DMS53 treated with DMSO at 0.1 percent for 48 hours (cell line): ENCODE data around the gene TMSB4X.
"Not testable (repeated sequence)": the region's sequence is repeated elsewhere in the genome, so short reads cannot be mapped to it uniquely, and the experiment has no call there.

Source experiments
- DNase-seq: peaks from one replicate; lab custom pipeline; 2025; ENCODE audit not compliant: unreplicated experiment; lab: John Stamatoyannopoulos, UW

TMSB4X gene

DNA sequence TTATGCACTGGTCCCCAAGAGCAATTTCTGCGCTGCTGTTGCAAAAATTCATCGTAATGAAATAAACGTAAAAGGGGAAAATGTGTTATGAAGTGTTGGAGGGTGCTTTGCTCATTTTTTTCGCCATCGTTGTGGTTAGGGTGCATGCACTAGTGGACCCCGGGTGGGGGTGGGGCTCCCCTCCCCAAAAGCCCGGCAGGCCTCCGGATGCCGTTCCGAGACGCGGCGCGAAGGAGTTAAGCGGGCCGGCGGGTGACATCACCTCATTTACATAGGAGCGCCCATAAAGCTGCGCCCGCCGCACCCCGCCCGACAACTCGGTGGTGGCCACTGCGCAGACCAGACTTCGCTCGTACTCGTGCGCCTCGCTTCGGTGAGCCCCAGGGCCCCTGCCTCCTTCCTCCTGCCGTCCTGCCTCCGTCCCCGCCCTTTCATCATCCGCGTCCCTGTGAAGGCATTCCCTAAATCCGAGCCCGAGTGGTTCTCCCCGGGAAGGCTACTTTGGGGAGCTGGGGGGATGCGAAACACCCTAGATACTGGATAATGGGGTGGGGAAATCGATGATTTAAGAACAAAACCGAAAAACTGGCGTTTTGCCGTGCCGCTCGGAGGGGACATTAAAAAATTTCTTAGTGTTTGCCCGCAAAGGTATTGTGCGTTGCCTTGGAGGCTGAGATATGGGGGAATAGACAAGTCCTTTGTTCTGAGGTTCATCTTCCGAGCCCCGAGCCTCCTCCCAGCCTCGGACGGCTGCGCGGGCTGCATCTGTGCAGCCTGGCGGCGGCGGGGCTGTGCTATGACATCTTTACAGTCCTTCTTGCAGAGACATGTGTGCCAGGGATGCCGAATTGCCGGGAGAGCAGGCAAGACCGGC lies at the start of gene TMSB4X:
TSS of gene TMSB4X (plus strand) at position 315 of the 874 bp plus-strand sequence.
- DNase-seq = no peak

DNA sequence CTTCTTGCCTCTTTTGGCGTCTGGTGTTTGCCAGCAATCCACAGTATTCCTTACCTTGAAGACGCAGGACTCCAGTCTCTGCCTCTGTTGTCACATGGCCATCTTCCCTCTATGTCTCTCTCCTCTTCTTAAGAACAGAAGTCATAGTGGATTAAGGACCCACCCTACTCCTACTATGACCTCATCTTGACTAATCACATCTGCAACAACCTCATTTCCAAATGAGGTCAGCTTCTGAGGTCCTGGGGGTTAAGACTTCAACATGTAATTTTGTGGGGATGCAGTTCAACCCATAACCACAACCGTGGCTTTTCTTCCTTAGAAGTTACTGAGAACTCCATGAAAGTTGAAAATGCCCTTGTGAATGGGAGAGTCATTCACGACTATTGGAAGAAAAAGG lies 45.2 kb upstream of the TMSB4X start:
- no peak for DNase-seq

DNA sequence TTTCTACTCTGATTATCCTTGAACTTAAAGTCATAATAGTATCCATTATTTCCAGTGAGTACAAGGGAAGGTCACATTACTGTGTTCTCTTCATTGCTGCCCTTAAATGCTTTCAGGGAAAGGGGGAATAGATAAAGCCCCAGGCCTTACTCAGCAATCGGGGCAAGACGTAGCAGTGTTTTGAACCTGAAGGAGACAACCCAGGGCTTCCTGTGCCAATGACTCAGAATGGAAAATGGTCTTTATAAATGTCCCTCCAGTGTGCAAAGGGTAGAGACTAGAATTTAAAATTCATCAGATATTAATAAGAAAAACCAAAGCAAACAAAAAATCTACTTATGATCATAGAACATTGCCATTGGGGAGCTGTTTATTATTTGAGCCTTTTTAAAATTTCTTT lies 44.8 kb upstream of the TMSB4X start:
- DNase-seq = no peak

DNA sequence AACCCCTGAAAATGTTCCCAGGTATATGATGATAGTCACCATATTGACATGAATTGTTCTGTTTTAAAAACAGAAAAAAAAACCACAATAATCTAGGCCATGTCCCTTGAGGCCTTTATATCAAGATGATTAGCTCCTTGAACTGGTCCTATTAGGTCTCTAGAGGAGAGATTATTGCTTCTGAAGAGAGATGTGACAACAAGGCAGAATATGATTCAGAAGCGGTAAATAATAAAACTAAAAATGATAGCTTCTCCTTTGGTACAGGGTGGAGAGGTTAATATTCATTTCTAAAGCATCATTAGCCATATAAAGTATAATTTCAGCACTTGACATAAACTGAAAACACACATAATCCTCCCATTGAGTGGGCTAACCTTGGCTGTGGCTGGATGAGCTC lies 42.7 kb upstream of the TMSB4X start:
- no peak for DNase-seq

DNA sequence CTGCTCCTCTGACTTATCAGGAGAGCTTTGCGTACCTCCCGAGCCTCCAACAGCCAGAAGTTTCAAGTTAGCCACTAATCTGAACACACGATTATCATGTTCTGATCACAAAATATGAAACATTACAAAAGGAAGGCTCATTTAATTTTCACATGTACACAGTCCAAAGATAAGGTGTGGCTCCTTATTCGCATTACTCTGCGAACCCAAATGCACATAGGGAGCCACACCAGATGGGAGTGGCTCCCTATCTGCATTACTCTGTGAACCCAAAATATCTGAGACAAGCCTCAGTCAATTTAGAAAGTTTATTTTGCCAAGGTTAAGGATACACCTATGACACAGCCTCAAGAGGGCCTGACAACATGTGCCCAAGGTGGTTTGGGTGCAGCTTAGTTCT lies 40.1 kb upstream of the TMSB4X start:
- no peak for DNase-seq

DNA sequence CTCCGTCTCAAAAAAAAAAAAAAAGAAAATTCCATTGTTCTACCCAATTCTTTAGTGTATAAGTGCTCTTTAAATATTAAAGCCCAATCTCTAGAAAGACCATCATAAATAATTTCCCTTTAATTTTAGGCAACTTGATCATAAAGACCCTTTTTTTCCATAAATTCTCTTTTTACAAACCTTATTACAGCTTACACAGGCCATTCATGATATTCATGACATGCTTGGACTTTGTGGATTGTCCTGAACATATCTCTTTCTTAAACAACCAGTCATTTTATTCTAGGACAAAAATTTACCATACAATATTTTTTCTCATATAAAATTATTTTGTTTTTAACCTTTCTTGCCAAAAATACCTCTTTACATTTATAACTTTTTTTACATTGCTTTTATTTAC lies 38.0 kb upstream of the TMSB4X start:
- no peak for DNase-seq

DNA sequence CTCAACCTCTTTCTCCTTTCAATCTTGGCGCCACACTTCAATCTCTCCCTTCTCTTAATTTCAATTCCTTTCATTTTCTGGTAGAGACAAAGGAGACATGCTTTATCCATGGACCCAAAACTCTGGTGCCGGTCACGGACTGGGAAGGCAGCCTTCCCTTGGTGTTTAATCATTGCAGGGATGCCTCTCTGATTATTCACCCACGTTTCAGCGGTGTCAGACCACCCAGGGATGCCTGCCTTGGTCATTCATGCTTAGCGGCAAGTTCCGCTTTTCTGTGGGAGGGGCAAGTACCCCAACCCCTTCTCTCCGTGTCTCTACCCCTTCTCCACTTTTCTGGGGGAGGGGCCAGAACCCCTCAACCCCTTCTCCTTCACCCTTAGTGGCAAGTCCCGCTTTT lies 34.4 kb upstream of the TMSB4X start:
- not testable (repeated sequence) for DNase-seq

DNA sequence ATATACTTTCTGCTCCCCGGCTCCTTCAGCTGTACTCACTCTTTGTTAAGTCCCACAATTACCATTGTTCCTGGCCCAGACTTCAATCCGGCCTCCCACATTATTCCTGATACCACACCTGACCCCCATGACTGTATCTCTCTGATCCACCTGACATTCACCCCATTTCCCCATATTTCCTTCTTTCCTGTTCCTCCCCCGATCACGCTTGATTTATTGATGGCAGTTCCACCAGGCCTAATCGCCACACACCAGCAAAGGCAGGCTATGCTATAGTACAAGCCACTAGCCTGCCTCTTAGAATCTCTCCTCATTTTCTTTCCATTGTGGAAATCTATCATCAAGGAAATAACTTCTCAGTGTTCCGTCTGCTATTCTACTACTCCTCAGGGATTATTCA lies 31.3 kb upstream of the TMSB4X start:
- not testable (repeated sequence) for DNase-seq

GRCh38 chrX:12944452-12944851 lies 30.5 kb upstream of the TMSB4X start:
- not testable (repeated sequence) for DNase-seq

DNA sequence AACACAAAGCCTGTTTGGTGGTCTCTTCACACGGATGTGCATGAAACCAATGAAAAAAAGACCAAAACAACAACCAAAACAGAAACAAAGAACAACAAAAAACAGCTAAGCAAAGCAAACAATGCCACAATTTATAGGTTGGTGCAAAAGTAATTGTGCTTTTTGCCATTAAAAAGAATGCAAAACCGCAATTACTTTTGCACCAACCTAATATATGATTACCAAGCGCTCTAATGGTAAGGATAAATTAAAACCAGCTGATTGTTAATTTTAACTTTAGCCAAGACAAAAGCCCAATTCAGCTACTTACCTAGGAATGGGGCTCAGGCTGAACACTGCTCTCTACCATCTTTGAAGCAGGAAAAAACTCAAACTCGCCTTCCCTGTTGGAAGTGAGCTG lies 29.4 kb upstream of the TMSB4X start:
- no peak for DNase-seq

DNA sequence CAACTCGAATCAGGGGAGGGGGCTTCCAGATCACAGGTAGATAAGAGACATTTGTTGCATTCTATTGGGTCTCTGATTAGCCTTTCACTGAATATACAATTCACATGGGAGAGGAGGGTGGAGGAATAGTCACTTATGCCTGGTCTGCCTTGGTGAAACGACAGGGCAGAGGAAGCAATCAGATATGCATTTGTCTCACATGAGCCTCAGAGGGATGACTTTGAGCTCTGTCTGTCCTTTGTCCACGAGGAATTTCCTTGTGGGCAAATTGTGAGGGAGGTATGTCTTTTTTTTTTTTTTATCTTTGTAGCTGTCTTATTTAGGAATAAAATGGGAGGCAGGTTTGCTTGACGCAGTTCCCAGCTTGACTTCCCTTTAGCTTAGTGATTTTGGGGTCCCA lies 28.5 kb upstream of the TMSB4X start:
- DNase-seq = no peak

DNA sequence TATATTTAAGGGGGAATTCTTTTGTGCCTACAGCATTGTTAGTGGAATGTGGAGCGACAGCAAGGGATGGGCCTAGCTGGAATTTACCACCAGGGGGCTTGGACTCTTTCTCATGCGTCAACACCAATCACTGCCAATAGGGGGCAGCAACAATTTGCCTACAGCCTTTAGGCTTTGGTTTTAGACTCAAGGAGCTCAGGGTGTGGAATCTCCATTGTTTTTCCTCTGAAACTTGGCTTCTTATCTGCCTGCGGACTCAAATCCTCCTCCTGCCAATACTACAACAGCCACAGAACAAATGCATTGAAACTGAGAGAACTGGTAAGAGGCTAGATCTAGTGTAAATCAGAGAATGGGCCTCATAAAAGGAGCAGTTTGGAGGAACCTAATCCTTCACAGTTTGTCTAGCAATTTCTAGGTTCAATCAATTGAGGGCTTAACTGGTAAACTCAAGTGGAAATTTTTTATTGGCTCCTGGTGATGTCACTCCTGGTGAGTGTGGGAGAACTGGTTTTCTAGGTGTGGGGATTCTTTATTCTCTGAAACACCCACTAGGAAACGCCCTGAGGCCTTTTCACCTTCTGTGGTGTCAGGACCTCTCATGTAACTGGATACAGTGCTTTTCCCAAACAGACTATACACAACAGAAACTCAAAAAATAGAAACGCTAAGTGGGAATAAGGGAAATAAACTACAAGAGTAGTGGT lies 27.9 kb upstream of the TMSB4X start:
- DNase-seq = peak; percentile 46

DNA sequence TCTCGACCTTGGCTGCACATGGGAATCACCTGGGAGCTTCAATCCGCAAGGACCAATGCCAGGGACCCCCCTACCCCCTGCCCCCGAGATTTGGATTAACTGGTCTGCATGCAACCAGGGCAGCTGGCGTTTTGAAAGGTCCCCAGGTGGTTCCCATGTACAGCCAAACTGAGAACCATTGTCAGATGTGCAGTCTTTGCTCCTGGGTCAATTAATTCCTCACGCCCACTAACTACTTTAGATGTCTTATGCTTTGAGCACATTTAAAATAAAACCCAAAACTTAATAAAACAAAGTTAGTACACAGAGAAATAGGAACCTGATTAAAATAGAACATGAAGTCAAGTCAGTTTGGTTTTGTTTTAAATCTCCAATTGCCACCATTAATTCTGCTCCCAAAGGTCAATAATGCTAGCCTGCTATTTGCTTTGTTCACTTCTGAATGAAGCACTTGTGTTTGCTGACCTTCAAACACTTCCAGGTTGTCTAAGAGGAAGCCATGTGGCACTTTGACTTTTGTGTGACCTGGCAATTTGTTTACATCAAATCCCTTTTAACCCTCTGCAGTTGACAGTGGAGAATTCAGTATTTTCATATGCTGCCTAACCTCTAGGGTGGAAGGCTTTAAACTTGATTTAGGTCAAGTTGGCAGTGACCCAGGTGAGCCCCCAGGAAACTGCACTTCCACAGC lies 27.2 kb upstream of the TMSB4X start:
- peak; percentile 9 for DNase-seq

DNA sequence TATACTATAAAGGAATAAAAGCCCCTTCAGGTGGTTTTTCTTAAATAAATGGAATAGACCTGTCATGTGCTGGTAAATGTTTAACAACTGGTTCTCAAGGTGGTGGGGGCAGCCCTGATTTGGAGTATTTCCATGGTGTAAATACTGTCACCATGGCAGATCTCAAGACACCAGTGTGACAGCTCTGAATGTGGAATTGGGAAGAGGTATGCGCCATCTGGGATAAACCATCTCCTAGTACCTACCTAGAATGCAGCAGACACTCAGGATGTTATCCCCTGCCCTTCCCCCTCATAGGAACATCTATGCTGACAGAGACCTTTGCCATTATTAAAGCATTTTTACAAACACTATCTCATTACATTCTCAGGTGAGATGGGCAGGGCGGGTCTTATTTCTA lies 26.4 kb upstream of the TMSB4X start:
- no peak for DNase-seq

DNA sequence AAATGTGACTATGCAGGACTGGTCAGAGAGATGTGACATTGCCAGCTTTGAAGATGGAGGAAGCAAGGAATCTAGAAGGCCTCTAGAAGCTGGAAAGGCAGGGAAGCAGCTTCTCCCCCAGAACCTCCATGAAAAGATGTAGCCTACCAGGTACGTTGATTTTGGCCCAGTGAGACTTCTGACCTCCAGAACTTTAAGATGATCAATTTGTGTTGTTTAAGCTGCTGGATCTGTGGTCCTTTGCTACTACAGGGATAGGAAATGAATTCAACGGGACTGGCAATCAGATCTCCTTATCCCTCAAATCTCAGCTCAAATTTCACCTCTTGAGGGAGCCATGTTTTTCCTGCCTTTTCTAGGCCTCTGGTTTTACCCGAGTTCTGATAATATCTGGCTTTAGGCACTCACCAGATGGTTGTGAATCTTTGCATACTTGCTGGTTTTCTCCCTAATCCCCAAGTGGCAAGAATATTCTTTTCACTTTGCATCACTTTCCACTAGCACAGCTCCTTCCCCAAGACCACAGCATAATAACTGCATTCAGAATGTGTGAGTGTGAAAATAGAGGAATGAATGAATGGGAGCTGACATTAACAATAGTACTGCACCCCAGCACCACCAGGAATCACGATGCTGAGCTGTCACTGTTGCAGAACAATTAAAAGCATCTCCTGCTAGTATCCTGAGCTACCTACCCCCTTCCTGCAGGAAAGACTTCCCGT lies 25.5 kb upstream of the TMSB4X start:
- no peak for DNase-seq

GRCh38 chrX:12949927-12950656 lies 24.8 kb upstream of the TMSB4X start:
- no peak for DNase-seq

- no peak for DNase-seq
Measured at GRCh38 chrX:12950851-12951594, 23.9 kb upstream of the TMSB4X start.

DNA sequence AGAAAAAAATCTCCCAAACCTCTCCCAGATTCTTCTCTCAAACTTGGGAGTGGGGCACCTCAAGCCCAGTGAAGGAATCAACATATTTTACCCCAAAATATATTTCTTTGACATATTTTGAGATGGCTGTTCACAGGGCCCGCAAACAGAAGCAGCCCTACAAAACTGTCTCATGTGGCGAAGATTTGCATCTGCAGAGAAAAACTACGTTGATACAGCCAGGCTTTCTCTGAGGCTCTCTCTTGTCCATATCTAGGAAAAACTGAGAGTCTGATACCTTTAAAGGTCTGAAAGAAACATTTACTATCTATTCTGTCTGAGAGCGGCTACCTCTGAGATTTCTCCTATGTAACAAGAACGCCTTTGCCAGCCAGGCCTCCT lies 23.3 kb upstream of the TMSB4X start:
- DNase-seq = no peak

DNA sequence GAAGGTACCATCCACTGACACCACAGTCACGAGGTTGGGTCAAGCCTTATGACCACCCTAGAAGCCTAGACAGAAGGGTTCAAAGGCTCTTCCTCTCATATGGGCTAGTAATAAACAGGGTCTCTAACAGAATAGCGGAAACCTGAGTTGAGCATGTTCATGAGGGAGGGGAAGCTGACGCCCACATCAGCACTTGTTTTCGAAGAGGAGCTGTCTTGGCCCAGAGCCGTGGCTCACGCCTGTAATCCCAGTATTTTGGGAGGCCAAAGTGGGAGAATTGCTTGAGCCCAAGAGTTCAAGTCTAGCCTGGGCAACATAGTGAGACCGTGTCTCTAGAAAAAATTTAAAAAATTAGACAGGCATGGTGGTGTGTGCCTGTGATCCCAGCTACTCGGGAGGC lies 21.5 kb upstream of the TMSB4X start:
- no peak for DNase-seq

DNA sequence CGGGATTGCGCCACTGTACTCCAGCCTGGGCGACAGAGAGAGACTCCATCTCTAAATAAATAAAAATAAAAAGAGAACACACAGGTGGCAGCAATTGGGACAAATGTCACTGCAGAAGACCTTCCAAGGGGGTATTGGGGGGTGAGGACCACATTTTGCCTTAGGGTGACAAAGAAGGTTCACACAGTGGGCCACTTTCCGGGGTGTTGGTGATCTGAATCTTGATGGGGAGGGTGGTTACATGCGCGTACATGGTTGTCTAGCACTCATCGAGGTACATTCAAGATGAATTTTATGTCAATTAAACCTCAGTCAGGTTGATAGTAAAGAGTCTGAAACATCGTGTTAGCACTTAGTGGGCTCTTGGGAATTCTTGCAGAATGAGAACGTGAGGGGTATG lies 20.5 kb upstream of the TMSB4X start:
- no peak for DNase-seq
